GM18502 (cell line): ENCODE results near the gene DMRT3.
"Not testable (repeated sequence)": the region's sequence is repeated elsewhere in the genome, so short reads cannot be mapped to it uniquely, and the experiment has no call there.

ENCODE experiments used
- ATAC-seq: cut with Tn5 transposase; IDR thresholded peaks from one replicate; pipeline ENCODE4 v1.9.1; 2021; ENCODE audit warnings: mild to moderate bottlenecking; ENCODE audit not compliant: unreplicated experiment, poor library complexity

Gene DMRT3

DNA sequence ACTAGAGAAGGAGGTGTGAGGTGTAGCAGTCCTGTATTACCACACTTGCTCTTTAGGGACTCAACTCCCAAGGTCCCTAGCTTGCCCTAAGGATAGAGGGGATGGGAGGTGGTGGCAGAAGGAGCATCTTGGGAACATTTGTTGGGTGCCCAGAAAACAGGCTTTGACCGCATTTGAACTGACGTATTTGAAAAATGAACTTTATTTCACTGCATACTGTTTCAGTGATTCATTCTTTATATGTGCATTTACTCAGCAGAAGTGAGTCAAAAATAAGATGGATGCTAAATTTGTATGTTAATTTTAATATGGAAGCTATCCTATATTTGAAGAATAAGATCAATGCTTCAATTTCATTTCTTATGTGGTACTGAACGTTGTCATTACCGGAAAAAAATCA, 18.7 kb downstream of the DMRT3 start:
- ATAC-seq: no peak

DNA sequence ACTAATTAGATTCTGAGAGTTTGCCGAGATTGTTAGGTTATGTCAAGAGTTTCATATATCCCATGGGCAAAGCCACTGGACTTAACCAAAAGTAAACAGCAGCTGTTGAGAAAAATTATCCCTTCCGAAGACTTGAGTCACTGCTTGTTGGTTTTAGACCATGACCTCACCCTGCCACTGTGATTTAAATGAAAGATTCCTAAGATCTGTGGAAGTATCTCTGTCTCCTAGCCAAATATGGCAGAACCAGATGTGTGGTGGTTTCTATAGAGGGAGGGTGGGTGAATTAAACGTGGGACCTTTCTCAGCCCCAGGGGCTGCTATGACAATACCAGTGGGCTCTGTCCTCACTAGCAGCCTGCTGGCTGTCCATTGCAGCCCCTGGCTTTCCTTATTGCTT, 19.3 kb downstream of the DMRT3 start:
- ATAC-seq: no peak

DNA sequence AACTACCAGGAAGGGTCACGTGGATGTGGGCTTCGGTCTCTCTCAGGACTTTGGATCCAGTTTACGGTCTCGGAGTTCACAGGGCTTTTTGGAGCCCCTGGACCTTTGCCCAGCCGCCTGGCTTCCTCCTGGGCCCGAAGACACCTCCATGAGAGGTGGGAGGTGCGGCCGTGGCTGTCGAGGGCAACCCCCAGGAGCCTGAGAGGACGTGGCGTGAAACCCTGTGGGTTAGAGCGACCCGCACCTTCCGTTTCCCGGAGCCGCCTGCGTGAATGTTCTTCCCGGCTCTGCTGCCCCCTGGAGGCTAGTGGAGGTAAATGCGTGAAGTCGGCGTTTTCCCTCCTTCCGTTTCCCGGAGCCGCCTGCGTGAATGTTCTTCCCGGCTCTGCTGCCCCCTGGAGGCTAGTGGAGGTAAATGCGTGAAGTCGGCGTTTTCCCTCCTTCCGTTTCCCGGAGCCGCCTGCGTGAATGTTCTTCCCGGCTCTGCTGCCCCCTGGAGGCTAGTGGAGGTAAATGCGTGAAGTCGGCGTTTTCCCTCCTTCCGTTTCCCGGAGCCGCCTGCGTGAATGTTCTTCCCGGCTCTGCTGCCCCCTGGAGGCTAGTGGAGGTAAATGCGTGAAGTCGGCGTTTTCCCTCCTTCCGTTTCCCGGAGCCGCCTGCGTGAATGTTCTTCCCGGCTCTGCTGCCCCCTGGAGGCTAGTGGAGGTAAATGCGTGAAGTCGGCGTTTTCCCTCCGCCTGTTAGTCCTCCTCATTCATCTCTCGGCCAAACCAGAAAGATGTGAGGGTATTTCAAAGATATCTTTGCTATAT, 22.1 kb downstream of the DMRT3 start:
- ATAC-seq: not testable (repeated sequence)

DNA sequence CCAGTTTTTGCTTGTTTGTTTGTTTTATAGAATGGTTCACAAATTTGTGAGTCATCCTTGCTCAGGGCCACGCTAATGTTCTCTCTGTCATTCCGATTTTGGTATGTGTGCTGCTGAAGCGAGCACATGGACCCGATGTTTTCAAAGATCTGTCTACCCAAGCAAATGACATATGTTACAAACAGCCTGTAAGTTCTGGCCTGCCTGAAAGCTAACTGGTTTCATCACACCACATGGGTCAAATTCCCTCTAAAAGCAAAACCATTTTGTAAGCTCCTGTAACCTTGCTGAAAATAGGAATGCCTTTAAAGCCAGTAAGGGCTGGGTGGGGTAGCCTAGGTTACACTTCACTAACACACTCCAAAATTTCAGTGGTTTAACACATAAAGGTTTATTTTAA, 25.4 kb downstream of the DMRT3 start:
- no peak for ATAC-seq

DNA sequence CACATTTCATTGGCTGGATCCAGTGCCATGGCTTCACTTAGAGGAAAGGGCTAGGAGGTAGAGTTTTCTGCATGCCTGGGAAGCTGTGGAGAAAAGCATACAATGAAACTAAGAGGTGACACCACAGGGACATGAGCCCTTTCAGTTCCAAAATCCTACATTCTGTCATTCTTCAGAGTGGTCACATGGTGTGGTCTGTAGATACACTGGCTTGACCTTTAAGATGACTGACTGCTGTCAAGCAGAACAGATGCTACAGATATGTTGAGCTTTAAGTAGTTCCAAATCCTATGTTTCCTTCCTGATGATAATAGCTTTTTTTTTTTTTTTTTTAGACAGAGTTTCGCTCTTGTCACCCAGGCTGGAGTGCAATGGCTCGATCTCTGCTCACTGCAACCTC, 26.2 kb downstream of the DMRT3 start:
- ATAC-seq: no peak

DNA sequence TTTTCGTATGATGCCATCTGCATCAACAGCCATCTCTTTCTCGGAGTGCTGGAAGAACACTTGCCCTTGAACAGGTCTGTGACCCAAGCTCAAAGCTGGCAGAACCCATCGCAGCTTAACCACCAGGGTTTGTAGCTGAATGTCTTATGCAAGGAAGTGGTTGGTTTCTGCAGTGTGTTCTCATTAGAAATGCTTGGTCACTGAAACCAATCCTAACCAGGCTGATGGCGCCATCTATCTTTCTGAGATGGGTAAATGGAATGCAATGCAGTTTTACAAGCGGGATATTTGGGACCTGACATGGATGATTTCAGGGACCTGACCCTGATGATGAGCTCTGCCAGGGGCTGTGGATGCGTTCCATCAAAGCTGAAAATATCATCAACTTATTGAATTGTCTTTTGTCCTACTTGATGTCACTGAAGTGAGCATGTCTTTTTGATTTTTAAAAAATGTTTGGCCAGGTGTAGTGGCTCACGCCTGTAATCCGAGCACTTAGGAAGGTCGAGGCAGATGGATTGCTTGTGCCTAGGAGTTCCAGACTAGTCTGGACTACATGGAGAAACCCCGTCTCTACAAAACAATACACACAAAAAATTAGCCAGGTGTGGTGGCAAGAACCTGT, 28.7 kb downstream of the DMRT3 start:
- ATAC-seq: peak; percentile 66

DNA sequence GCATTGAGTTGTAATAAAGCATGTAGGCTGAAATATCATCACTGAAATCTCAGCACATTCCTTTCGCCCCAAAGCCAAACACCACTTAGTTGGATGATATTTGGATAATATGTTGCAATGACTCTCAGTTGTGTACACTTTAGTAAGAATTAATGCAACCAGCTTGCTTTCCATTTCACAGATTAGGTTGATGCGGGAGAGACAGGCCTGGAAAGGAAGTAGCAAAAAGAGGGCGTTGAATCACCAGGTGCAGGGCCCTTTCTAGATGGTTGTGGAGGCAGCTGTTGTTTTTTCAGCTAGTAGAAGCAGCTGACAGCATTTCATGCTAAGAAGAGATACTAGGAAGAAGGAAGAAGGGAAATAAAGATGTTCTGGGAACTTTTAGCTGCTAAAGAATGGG, 30.9 kb downstream of the DMRT3 start:
- no peak for ATAC-seq

DNA sequence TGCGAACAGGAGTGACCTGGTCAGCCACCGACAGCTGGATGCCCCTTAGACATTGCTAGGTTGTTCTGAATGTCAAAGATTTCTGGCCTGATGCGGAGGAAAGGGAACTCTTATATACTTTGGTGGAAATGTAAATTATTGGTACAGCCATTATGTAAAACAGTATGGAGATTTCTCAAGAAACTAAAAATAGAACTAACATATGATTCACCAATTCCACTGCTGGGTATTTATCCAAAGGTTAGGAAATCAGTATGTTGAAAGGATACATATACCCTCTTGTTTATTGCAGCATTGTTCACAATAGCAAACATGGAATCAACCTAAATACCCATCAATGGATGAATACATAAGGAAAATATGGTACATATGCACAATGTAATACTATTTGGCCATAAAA, 31.8 kb downstream of the DMRT3 start:
- no peak for ATAC-seq

DNA sequence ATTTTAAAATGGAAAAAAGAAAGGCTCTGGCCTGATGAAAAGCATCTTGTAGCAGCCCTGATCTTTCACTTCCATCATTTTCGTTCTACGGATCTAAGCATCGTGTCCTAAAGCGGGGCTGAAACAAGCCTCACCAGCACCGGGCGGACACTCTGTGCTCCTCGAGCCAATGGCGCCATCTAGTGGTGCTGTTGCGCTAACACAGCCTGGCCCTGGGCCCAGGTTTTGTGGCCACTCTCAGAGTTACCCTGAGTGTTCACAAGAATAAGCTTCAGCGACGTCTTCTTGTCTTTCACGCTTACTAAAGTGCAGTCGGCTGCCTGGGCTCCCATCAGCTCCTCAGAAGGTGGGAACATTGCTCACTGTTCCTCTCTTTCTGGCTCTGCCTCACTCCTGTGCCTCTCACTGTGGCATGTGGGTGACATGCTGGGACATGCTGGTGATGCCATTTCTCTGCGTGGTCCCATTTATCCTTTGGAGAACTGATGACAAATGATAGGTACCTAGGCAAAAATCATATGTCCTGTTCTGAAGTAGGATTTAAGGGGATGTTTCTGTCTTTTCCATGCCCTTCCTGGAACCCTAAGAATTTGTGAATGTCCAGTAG, 32.7 kb downstream of the DMRT3 start:
- ATAC-seq: peak; percentile 91

DNA sequence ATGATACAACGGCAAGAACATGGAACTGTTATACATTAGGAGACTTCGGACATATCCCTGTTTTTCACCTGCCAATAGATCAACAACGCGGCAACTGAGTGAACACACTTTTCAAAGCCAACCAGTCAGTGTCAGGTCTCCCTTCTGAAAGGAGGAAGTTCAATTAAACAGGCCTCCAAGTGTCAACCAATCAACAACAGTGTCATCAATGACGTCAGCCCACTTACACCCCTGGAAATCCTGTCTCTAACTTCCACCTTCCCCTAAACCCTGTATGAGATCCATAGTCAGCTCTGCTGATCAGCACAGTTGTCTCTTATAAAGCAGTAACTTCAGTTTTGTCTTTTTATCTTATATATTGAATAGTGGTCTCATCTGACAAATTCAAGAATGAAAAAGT, 36.6 kb downstream of the DMRT3 start:
- no peak for ATAC-seq

DNA sequence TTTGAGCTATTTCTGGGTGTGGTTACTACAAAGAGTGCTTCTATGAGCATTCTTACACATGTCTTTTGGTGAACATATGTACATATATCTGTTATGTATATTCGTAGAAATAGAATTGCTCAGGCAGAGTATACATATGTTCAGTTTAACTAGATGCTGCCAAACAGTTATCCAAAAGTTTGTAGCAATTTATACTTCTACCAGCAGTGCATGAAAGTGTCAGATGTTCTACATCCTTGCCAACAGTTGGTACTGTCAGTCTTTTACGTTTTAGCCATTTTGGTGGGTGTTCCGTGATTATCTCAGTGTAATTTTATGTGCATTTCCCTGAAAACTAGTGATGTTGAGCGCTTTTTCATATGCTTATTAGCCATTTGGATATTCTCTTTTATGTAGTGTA, 37.8 kb downstream of the DMRT3 start:
- no peak for ATAC-seq

DNA sequence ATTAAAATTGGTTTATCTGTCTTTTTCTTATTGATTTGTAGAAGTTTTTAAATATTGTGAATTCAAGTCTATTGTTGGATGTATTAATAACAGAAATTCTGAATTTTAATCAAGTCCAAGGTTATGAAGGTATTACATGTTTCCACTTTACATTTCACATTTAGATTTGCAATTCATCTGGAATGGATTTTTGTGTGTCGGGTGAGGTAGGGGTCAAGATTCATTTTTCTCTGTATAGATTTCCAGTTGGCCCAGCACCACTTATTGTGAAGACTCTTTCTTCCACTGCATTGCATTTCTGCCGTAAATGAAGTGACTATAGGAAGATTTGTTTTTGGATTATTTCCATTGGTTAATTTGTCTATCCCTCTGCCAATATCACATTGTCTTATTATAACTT, 38.2 kb downstream of the DMRT3 start:
- ATAC-seq: no peak

DNA sequence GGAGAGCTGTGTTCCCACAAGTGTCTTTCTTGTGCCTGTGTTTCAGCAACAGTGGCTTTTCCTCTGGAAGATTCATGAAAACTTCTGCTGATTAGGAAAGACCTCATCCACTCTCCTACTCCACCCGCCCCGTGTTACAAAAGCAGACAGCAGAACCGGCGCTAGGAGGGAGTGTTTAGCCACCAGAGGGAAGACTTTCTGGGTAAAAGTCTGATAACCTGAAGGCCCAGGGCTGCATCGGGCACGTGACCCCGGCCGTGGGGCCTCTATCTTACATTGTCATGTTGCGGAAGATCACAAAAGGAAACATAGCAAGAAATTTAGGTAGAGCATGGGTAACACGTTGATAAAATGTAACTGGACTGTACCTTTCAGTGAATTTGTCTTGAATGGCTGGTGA, 41.7 kb downstream of the DMRT3 start:
- peak; percentile 65 for ATAC-seq

DNA sequence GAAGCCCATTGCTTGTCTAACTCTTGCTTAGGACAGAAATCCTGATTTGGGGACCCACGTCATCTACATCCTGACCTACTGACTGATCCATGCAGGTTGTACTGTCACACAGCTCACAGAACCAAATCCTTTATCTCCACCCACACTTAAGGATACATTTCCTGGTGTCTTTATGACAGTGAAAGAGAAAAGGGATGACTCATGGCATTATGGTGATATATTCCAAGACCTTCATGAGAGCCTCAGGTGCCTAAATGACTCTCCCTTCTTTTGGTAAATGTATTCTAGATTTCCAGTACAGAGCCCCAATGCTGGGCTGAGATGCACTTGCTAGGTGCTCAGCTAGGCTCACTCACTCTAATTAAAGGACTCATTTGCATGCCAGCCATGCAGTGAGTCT, 47.7 kb downstream of the DMRT3 start:
- no peak for ATAC-seq

DNA sequence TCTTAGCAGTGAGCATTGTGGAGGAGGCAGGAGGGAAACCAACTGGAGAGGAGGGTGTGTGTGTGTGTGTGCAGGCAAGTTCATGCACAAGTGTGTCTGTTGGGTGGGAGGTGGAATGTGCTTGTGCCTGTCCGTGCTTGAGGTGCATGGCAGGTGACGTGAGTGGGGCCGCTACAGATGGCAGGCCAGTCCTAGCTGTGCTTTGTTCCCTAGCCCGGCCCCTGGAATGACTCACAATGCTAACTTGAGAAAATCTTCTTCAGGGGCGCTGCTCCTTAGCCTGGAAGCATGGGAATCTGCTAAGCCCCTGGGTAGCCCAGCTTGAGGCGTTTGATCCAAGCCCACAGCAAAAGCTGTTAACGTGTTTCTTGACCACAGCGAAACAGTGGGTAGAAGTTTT, 48.7 kb downstream of the DMRT3 start:
- ATAC-seq: no peak

DNA sequence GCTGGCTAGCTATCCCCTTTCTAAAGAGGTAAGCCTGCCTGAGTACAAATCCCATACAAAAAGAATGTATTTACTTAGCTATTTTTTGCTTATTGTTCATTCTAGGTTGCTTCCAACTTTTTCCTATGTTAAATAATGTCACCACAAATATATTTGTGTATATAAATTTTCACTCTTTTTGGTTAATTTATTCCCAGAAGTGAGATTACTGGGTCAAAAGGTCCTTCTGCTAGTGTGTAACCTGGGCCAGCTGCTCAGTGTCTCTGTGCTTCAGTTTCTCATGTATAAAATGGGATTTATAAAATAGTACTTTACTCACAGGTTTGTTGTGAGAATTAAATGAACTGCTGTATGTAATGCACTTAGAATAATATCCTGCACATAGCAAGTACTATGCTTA, 49.8 kb downstream of the DMRT3 start:
- no peak for ATAC-seq

DNA sequence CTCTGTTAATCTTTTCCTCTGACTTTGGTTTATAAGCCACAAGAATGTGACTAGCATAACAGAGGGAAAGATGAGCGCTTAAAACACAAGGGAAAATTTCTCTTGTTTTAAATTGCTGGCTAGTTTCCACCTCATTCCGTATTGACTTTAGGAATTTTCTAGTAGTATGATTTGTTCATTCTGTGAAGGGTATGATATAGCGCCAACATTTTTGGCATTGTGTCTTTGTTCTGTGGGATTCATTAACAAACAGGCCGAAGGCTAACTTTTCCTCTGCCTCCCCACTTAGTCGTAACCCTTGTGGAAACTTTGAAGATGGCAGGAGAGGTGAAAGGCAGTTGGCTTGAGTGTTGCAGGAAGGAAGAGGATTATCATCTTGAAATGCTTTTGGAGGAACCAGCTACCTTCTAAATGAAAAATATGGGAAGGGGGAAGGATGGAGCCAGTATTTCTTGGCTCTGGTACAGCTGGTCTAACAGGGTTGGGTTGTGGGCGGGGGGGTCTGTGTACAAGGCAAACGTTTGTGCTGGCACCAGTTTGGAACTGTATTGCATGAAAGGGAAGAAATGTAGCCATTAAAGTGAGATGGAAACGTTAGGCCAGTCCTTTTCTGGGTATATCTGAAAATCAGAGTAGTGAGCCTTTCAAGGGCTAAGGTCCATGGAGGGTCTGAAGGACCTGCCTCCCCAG, 52.2 kb downstream of the DMRT3 start:
- ATAC-seq: no peak

DNA sequence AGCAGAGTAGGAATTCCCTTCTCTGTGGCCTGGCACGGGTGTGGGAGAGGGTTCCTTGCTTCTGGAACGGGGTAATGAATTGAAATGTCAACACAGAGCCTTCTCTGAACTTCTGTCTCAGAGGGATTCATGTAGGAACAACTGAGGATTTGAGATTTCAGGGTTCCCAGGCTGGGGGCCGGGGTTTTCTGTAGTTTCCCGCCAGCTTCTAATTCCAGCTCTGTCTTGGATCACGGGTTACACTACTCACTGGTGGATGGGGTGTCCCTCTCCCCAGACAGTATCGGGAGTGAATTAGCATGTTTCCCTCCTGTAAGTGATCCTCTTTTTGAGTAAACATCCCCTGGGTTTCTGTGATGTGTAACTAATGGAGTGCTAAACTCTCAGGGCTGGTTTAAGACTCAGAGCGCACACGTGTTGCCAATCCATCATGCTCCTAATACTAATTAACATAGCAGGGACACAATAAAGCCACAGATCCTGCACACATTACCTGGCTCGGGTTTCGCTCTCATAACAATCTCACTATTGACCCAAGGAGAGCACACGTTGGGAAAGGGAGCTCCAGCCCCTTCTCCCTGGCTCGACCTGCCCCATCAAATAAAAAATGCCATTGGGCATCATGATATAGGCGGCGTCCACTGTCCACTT, 55.6 kb downstream of the DMRT3 start:
- ATAC-seq: no peak

DNA sequence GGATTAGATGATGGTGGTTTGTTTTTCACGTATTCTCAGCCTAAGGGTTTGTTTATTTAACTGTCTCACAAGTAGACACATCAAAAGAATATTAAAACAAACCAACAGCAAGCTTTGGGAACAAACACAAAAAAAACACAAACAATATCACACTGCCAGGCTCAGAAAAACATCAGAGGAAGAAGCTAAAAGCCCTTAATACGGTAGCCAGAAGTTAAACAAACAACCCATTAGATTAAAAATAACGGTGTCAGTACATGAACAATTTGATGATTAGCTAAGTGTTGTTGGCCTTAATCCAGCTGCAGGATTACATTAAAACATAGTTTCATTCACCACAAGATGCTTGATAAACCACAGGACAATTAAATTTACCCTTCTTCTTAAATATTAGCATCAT, 57.8 kb downstream of the DMRT3 start:
- ATAC-seq: no peak

DNA sequence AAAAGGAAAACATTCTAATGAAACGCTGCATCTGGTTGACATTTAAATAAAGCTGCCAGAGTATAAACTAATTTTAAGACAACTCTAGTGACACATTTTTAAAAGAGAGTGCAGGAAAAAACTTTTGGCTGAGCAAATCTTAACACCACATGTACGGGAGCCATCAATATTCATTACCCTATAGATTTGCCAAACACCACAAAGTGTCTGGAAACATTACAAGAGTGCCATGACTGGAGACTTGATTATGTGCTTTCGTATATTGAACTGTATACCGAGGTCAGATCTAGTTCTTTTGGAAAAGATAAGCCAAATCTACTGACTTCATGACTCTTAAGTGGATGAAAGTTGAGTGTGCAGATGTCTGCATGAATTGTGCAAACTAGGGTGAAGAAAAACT, 63.1 kb downstream of the DMRT3 start:
- ATAC-seq: no peak
